Measurements from ENCODE around the gene CFAP107. TPM values are rescaled to one million over a fixed set of nuclear protein-coding genes. Genes with fewer than 3 reads are reported as not detected.

Gene CFAP107
- total RNA-seq, 1 donor from 2014 or later, result not detected

GRCh38 chr1:12756273-12756672 lies 10.3 kb downstream of the CFAP107 start:
- H3K27me3 Mint-ChIP-seq (ENCODE audit: low read depth), result peaks cover 8% of the 10 kb centered on the region
- no peaks in the 10 kb centered on the region for H3K4me1 Mint-ChIP-seq (ENCODE audit: low read depth)
- no peaks in the 10 kb centered on the region for H3K9me3 Mint-ChIP-seq (ENCODE audit: low read depth)
- no peak for TF ChIP-seq CTCF (IDR thresholded peaks at IDR 0.05)
- no peak for DNase-seq (ENCODE audit: low spot score)
- no peak overlapping the region for H3K27ac Mint-ChIP-seq (ENCODE audit: unreplicated experiment)
- H3K36me3 Mint-ChIP-seq (ENCODE audit: low read depth), result no peaks in the 10 kb centered on the region
- no peak overlapping the region for H3K4me3 Mint-ChIP-seq (ENCODE audit: unreplicated experiment)

GRCh38 chr1:12756768-12757413 lies 10.9 kb downstream of the CFAP107 start:
- Mint-ChIP-seq H3K27ac (ENCODE audit: unreplicated experiment) (no peak overlapping the region), H3K27me3 (ENCODE audit: low read depth) (peaks cover 8% of the 10 kb centered on the region), H3K36me3 (ENCODE audit: low read depth) (no peaks in the 10 kb centered on the region), H3K9me3 (ENCODE audit: low read depth) (no peaks in the 10 kb centered on the region), H3K4me3 (ENCODE audit: unreplicated experiment) (no peak overlapping the region), H3K4me1 (ENCODE audit: low read depth) (no peaks in the 10 kb centered on the region)
- DNase-seq (ENCODE audit: low spot score), result no peak
- TF ChIP-seq CTCF (IDR thresholded peaks at IDR 0.05), result no peak

- Mint-ChIP-seq H3K36me3 (ENCODE audit: low read depth) (no peaks in the 10 kb centered on the region), H3K27me3 (ENCODE audit: low read depth) (peaks cover 8% of the 10 kb centered on the region), H3K9me3 (ENCODE audit: low read depth) (no peaks in the 10 kb centered on the region), H3K27ac (ENCODE audit: unreplicated experiment) (no peak overlapping the region), H3K4me3 (ENCODE audit: unreplicated experiment) (no peak overlapping the region), H3K4me1 (ENCODE audit: low read depth) (no peaks in the 10 kb centered on the region)
- no peak for DNase-seq (ENCODE audit: low spot score)
- no peak for TF ChIP-seq CTCF (IDR thresholded peaks at IDR 0.05)
Observed at GRCh38 chr1:12757836-12758235, 11.8 kb downstream of the CFAP107 start.

GRCh38 chr1:12760256-12760795 lies 14.3 kb downstream of the CFAP107 start:
- H3K9me3 Mint-ChIP-seq (ENCODE audit: low read depth), result no peaks in the 10 kb centered on the region

GRCh38 chr1:12761781-12762180 lies 15.8 kb downstream of the CFAP107 start:
- no peak overlapping the region for H3K27ac Mint-ChIP-seq (ENCODE audit: unreplicated experiment)
- DNase-seq (ENCODE audit: low spot score), result no peak
- peaks cover 6% of the 10 kb centered on the region for H3K27me3 Mint-ChIP-seq (ENCODE audit: low read depth)
- H3K4me3 Mint-ChIP-seq (ENCODE audit: unreplicated experiment), result no peak overlapping the region
- no peak for TF ChIP-seq CTCF (IDR thresholded peaks at IDR 0.05)
- no peaks in the 10 kb centered on the region for H3K36me3 Mint-ChIP-seq (ENCODE audit: low read depth)
- peaks cover 1% of the 10 kb centered on the region for H3K9me3 Mint-ChIP-seq (ENCODE audit: low read depth)
- no peaks in the 10 kb centered on the region for H3K4me1 Mint-ChIP-seq (ENCODE audit: low read depth)

More at GRCh38 chr1:12760256-12760795, 14.3 kb downstream of the CFAP107 start:
- Mint-ChIP-seq H3K27ac (ENCODE audit: unreplicated experiment) (no peak overlapping the region), H3K27me3 (ENCODE audit: low read depth) (peaks cover 8% of the 10 kb centered on the region), H3K4me3 (ENCODE audit: unreplicated experiment) (no peak overlapping the region), H3K36me3 (ENCODE audit: low read depth) (no peaks in the 10 kb centered on the region), H3K4me1 (ENCODE audit: low read depth) (no peaks in the 10 kb centered on the region)
- TF ChIP-seq CTCF (IDR thresholded peaks at IDR 0.05), result peak; percentile 26
- DNase-seq (ENCODE audit: low spot score), result no peak

Measured in chondrocyte (in vitro differentiated cells).